Measurements from ENCODE around the gene ZNF467. TPM values are rescaled to one million over a fixed set of nuclear protein-coding genes. Genes with fewer than 3 reads are reported as not detected.

The ZNF467 gene
- total RNA-seq, 1 donor from 2014 or later, result 0.20 TPM

DNA sequence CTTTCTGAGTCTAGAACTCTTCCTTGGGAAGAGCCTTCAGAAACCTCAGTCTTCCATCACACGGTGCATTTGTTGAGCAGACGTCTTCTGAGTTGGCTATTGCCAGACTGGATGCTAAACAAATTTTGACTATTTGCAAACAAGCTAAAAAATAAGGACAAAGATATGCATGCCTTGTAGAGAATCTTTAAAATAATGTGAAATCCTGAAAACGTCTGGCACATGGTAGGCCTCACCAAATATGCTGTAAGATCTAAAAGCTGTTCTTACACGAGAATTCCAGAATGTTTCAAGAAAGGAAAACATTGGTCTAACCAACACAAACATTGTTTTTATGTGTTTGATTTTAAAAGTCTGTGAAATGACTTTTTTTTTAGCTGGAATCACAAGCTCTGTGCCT is 11.3 kb downstream of the ZNF467 start:
- Mint-ChIP-seq H3K4me1 (no peaks in the 10 kb centered on the region), H3K27ac (no peak overlapping the region), H3K9me3 (no peaks in the 10 kb centered on the region), H3K36me3 (ENCODE audit: low read depth) (no peaks in the 10 kb centered on the region), H3K4me3 (no peak overlapping the region), H3K27me3 (peaks cover 4% of the 10 kb centered on the region)
- DNase-seq, result no peak
- POLR2A ChIA-PET, result no interaction called here
- no peak for ATAC-seq (ENCODE audit: low read depth)
- intact Hi-C loops (cut with micrococcal nuclease), result no loop called here
- TF ChIP-seq, protein P1, sequence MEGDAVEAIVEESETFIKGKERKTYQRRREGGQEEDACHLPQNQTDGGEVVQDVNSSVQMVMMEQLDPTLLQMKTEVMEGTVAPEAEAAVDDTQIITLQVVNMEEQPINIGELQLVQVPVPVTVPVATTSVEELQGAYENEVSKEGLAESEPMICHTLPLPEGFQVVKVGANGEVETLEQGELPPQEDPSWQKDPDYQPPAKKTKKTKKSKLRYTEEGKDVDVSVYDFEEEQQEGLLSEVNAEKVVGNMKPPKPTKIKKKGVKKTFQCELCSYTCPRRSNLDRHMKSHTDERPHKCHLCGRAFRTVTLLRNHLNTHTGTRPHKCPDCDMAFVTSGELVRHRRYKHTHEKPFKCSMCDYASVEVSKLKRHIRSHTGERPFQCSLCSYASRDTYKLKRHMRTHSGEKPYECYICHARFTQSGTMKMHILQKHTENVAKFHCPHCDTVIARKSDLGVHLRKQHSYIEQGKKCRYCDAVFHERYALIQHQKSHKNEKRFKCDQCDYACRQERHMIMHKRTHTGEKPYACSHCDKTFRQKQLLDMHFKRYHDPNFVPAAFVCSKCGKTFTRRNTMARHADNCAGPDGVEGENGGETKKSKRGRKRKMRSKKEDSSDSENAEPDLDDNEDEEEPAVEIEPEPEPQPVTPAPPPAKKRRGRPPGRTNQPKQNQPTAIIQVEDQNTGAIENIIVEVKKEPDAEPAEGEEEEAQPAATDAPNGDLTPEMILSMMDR (IDR thresholded peaks at IDR 0.05), result no peak
- CTCF ChIA-PET, result interaction anchor here (2.9 kb wide), 1 partner anchor 20 kb away, joined by 8 read pairs; no protein-coding TSS in a partner anchor

DNA sequence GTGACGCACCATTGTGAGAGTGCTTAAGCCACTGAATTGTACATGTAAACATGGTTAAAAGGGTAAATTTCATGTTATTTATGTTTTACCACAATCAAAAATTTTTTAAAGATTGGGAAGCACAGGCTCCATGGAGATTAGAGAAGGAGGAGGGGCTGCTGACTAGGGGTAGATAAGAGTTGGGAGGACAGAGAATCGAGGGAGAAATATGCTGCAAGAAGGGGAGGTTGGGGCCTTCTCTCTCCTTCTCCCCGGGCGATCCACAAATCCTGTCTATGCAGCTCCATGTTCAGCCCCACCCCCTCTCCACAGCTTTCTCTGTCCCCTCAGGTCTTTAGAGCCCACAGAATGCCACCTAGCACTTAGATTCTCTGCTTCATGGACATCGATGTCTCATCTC is 12.1 kb downstream of the ZNF467 start:
- ChIA-PET CTCF (no interaction called here), POLR2A (no interaction called here)
- DNase-seq (no peak), ATAC-seq (ENCODE audit: low read depth) (no peak)
- Mint-ChIP-seq H3K9me3 (peaks cover 2% of the 10 kb centered on the region), H3K27ac (no peak overlapping the region), H3K36me3 (ENCODE audit: low read depth) (no peaks in the 10 kb centered on the region), H3K27me3 (peaks cover 5% of the 10 kb centered on the region), H3K4me3 (no peak overlapping the region), H3K4me1 (no peaks in the 10 kb centered on the region)
- TF ChIP-seq, protein P1 (IDR thresholded peaks at IDR 0.05), result no peak
- intact Hi-C loops (cut with micrococcal nuclease), result no loop called here

GRCh38 chr7:149760538-149760937 is 12.8 kb downstream of the ZNF467 start:
- CTCF ChIA-PET, result no interaction called here
- POLR2A ChIA-PET, result no interaction called here
- peaks cover 2% of the 10 kb centered on the region for H3K9me3 Mint-ChIP-seq

GRCh38 chr7:149759093-149759860 is 14.1 kb downstream of the ZNF467 start:
- DNase-seq (no peak), ATAC-seq (ENCODE audit: low read depth) (no peak)
- intact Hi-C loops (cut with micrococcal nuclease), result no loop called here
- Mint-ChIP-seq H3K9me3 (peaks cover 2% of the 10 kb centered on the region), H3K4me3 (no peak overlapping the region), H3K27me3 (peaks cover 10% of the 10 kb centered on the region), H3K27ac (no peak overlapping the region), H3K4me1 (no peaks in the 10 kb centered on the region), H3K36me3 (ENCODE audit: low read depth) (no peaks in the 10 kb centered on the region)
- TF ChIP-seq, protein P1 (IDR thresholded peaks at IDR 0.05), result no peak
- ChIA-PET POLR2A (no interaction called here), CTCF (interaction anchor here (1.1 kb wide), 1 partner anchor 17 kb away, joined by 3 read pairs; no protein-coding TSS in a partner anchor)

More at GRCh38 chr7:149760538-149760937, 12.8 kb downstream of the ZNF467 start:
- no peak overlapping the region for H3K4me3 Mint-ChIP-seq
- peaks cover 10% of the 10 kb centered on the region for H3K27me3 Mint-ChIP-seq
- H3K27ac Mint-ChIP-seq, result no peak overlapping the region
- TF ChIP-seq, protein P1 (IDR thresholded peaks at IDR 0.05), result no peak
- H3K36me3 Mint-ChIP-seq (ENCODE audit: low read depth), result no peaks in the 10 kb centered on the region
- DNase-seq (no peak), ATAC-seq (ENCODE audit: low read depth) (no peak)
- intact Hi-C loops (cut with micrococcal nuclease), result no loop called here
- H3K4me1 Mint-ChIP-seq, result no peaks in the 10 kb centered on the region

GRCh38 chr7:149753375-149754233 is 19.8 kb downstream of the ZNF467 start:
- intact Hi-C loops (cut with micrococcal nuclease), result no loop called here
- TF ChIP-seq, protein P1 (IDR thresholded peaks at IDR 0.05), result no peak
- ChIA-PET POLR2A (no interaction called here), CTCF (no interaction called here)
- H3K27me3 Mint-ChIP-seq, result peaks cover 8% of the 10 kb centered on the region
- no peak for ATAC-seq (ENCODE audit: low read depth)
- H3K27ac Mint-ChIP-seq, result no peak overlapping the region
- no peak for DNase-seq
- no peak overlapping the region for H3K4me3 Mint-ChIP-seq
- peaks cover 2% of the 10 kb centered on the region for H3K9me3 Mint-ChIP-seq
- no peaks in the 10 kb centered on the region for H3K36me3 Mint-ChIP-seq (ENCODE audit: low read depth)
- no peaks in the 10 kb centered on the region for H3K4me1 Mint-ChIP-seq
